ENCODE measurements around the gene FAM184B. TPM values are rescaled to one million over a fixed set of nuclear protein-coding genes. Genes with fewer than 3 reads are reported as not detected.

Gene FAM184B
- total RNA-seq, 1 experiment from 2014 or later, result 0.17 TPM

DNA sequence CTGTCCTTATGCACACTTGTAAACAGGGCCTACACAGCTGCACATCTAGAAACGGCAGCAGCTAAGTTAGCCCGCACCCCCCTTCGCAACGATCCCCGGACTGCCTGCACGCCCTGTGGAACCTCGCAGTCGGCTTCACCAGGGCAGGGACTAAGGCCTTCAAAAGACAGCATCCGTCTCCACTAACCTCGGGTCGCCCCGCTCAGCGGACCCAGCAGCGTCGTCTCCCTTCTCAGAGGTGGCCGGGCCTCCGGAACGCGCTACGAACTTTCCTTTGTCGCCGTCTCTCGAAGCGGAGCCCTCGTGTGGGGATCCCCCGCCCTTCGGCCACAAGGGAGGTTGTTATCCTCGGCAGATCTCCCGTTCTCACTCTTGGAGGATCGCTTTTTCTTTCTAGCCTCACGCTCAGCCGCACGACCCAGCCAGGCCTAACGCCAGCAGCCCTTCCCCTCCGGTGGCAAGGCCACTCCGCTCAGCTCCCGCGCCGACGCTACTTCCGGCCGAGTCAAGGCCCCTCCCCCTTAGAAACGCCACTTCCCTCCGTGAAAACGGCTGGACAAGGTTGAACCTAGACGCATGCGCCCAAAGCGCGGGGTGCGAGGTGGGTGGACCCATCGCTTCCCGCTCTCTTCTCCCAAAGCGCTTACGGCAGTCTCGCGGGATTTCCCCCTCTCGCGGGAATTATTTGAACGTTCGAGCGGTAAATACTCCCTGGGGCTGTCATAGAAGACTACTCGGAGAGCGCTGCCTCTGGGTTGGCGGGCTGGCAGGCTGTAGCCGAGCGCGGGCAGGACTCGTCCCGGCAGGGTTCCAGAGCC lies 29.0 kb upstream of the FAM184B start, which contains the start of the genes DCAF16 and NCAPG (continued):
- TF ChIP-seq, protein P1, sequence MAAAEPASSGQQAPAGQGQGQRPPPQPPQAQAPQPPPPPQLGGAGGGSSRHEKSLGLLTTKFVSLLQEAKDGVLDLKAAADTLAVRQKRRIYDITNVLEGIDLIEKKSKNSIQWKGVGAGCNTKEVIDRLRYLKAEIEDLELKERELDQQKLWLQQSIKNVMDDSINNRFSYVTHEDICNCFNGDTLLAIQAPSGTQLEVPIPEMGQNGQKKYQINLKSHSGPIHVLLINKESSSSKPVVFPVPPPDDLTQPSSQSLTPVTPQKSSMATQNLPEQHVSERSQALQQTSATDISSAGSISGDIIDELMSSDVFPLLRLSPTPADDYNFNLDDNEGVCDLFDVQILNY (CRISPR knock-in tag; IDR thresholded peaks at IDR 0.05), result peak; percentile 99
- TF ChIP-seq NFE2L1 (CRISPR knock-in tag; IDR thresholded peaks at IDR 0.05) (peak; percentile 78; the same call in 1 of the 2 replicates), EMX1 (CRISPR knock-in tag; IDR thresholded peaks at IDR 0.05) (no peak), TEAD4 (CRISPR knock-in tag; IDR thresholded peaks at IDR 0.05) (no peak), ZNF396 (CRISPR knock-in tag; IDR thresholded peaks at IDR 0.05; ENCODE audit: borderline replicate concordance) (no peak), NR1H2 (CRISPR knock-in tag; IDR thresholded peaks at IDR 0.05) (no peak), NFYB (CRISPR knock-in tag; conservative IDR thresholded peaks at IDR 0.05; ENCODE audit: low read depth) (no peak), ATF1 (CRISPR knock-in tag; IDR thresholded peaks at IDR 0.05) (peak; percentile 71; the same call in 1 of the 2 replicates), ZNF219 (CRISPR knock-in tag; IDR thresholded peaks at IDR 0.05; ENCODE audit: borderline replicate concordance) (no peak), GABPB1 (CRISPR knock-in tag; IDR thresholded peaks at IDR 0.05) (peak; percentile 79; the same call in 1 of the 2 replicates), CREM (CRISPR knock-in tag; IDR thresholded peaks at IDR 0.05) (peak; percentile 92), FOXJ3 (CRISPR knock-in tag; IDR thresholded peaks at IDR 0.05; ENCODE audit: borderline replicate concordance) (0 out of 2 replicates have a peak, but pooled peaks have one; percentile 70), GTF2I (CRISPR knock-in tag; conservative IDR thresholded peaks at IDR 0.05) (no peak), ETV6 (CRISPR knock-in tag; IDR thresholded peaks at IDR 0.05) (peak; percentile 28; the same call in 1 of the 2 replicates), OVOL2 (CRISPR knock-in tag; IDR thresholded peaks at IDR 0.05; ENCODE audit: borderline replicate concordance) (no peak), MYBL2 (CRISPR knock-in tag; IDR thresholded peaks at IDR 0.05) (peak; percentile 99), FOXP1 (CRISPR knock-in tag; IDR thresholded peaks at IDR 0.05; ENCODE audit: borderline replicate concordance) (peak; percentile 65; the same call in 1 of the 2 replicates), ZNF317 (CRISPR knock-in tag; IDR thresholded peaks at IDR 0.05; ENCODE audit: borderline replicate concordance, low read depth) (no peak), CREB1 (CRISPR knock-in tag; IDR thresholded peaks at IDR 0.05) (peak; percentile 82), ZNF138 (CRISPR knock-in tag; conservative IDR thresholded peaks at IDR 0.05) (no peak), FOXK1 (CRISPR knock-in tag; IDR thresholded peaks at IDR 0.05) (peak; percentile 78), IRF2 (CRISPR knock-in tag; IDR thresholded peaks at IDR 0.05; ENCODE audit: borderline replicate concordance, low read depth) (no peak)
- TF ChIP-seq, protein P2, sequence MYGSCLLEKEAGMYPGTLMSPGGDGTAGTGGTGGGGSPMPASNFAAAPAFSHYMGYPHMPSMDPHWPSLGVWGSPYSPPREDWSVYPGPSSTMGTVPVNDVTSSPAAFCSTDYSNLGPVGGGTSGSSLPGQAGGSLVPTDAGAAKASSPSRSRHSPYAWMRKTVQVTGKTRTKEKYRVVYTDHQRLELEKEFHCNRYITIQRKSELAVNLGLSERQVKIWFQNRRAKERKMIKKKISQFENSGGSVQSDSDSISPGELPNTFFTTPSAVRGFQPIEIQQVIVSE (CRISPR knock-in tag; IDR thresholded peaks at IDR 0.05; ENCODE audit: borderline replicate concordance), result no peak
- TF ChIP-seq, protein P3, sequence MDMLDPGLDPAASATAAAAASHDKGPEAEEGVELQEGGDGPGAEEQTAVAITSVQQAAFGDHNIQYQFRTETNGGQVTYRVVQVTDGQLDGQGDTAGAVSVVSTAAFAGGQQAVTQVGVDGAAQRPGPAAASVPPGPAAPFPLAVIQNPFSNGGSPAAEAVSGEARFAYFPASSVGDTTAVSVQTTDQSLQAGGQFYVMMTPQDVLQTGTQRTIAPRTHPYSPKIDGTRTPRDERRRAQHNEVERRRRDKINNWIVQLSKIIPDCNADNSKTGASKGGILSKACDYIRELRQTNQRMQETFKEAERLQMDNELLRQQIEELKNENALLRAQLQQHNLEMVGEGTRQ (CRISPR knock-in tag; IDR thresholded peaks at IDR 0.05), result no peak
- TF ChIP-seq, protein P4, sequence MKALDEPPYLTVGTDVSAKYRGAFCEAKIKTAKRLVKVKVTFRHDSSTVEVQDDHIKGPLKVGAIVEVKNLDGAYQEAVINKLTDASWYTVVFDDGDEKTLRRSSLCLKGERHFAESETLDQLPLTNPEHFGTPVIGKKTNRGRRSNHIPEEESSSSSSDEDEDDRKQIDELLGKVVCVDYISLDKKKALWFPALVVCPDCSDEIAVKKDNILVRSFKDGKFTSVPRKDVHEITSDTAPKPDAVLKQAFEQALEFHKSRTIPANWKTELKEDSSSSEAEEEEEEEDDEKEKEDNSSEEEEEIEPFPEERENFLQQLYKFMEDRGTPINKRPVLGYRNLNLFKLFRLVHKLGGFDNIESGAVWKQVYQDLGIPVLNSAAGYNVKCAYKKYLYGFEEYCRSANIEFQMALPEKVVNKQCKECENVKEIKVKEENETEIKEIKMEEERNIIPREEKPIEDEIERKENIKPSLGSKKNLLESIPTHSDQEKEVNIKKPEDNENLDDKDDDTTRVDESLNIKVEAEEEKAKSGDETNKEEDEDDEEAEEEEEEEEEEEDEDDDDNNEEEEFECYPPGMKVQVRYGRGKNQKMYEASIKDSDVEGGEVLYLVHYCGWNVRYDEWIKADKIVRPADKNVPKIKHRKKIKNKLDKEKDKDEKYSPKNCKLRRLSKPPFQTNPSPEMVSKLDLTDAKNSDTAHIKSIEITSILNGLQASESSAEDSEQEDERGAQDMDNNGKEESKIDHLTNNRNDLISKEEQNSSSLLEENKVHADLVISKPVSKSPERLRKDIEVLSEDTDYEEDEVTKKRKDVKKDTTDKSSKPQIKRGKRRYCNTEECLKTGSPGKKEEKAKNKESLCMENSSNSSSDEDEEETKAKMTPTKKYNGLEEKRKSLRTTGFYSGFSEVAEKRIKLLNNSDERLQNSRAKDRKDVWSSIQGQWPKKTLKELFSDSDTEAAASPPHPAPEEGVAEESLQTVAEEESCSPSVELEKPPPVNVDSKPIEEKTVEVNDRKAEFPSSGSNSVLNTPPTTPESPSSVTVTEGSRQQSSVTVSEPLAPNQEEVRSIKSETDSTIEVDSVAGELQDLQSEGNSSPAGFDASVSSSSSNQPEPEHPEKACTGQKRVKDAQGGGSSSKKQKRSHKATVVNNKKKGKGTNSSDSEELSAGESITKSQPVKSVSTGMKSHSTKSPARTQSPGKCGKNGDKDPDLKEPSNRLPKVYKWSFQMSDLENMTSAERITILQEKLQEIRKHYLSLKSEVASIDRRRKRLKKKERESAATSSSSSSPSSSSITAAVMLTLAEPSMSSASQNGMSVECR (CRISPR knock-in tag; IDR thresholded peaks at IDR 0.05; ENCODE audit: borderline replicate concordance), result peak; percentile 92; the same call in 1 of the 2 replicates
- TF ChIP-seq, protein P5, sequence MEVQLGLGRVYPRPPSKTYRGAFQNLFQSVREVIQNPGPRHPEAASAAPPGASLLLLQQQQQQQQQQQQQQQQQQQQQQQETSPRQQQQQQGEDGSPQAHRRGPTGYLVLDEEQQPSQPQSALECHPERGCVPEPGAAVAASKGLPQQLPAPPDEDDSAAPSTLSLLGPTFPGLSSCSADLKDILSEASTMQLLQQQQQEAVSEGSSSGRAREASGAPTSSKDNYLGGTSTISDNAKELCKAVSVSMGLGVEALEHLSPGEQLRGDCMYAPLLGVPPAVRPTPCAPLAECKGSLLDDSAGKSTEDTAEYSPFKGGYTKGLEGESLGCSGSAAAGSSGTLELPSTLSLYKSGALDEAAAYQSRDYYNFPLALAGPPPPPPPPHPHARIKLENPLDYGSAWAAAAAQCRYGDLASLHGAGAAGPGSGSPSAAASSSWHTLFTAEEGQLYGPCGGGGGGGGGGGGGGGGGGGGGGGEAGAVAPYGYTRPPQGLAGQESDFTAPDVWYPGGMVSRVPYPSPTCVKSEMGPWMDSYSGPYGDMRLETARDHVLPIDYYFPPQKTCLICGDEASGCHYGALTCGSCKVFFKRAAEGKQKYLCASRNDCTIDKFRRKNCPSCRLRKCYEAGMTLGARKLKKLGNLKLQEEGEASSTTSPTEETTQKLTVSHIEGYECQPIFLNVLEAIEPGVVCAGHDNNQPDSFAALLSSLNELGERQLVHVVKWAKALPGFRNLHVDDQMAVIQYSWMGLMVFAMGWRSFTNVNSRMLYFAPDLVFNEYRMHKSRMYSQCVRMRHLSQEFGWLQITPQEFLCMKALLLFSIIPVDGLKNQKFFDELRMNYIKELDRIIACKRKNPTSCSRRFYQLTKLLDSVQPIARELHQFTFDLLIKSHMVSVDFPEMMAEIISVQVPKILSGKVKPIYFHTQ (CRISPR knock-in tag; IDR thresholded peaks at IDR 0.05), result no peak
- TF ChIP-seq, protein P6, sequence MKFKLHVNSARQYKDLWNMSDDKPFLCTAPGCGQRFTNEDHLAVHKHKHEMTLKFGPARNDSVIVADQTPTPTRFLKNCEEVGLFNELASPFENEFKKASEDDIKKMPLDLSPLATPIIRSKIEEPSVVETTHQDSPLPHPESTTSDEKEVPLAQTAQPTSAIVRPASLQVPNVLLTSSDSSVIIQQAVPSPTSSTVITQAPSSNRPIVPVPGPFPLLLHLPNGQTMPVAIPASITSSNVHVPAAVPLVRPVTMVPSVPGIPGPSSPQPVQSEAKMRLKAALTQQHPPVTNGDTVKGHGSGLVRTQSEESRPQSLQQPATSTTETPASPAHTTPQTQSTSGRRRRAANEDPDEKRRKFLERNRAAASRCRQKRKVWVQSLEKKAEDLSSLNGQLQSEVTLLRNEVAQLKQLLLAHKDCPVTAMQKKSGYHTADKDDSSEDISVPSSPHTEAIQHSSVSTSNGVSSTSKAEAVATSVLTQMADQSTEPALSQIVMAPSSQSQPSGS (CRISPR knock-in tag; IDR thresholded peaks at IDR 0.05; ENCODE audit: borderline replicate concordance, low read depth), result no peak
- TF ChIP-seq, protein P7, sequence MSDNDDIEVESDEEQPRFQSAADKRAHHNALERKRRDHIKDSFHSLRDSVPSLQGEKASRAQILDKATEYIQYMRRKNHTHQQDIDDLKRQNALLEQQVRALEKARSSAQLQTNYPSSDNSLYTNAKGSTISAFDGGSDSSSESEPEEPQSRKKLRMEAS (CRISPR knock-in tag; IDR thresholded peaks at IDR 0.05), result peak; percentile 92

Data from WTC11 (cell line).